WI38 (cell line): ENCODE data around the gene LDB2.

Experiments used
- H3K4me3 ChIP-seq: 2 replicates; pipeline ENCODE4 v1.5.1; 2011; ENCODE audit warnings: low read depth, mild to moderate bottlenecking, control low read depth, low read length
- TF ChIP-seq, protein P1 (sequence below): IDR thresholded peaks from 2 replicates; pipeline ENCODE4 v1.5.1; 2012; ENCODE audit warnings: low read depth, mild to moderate bottlenecking, control low read depth, low read length

Gene LDB2

DNA sequence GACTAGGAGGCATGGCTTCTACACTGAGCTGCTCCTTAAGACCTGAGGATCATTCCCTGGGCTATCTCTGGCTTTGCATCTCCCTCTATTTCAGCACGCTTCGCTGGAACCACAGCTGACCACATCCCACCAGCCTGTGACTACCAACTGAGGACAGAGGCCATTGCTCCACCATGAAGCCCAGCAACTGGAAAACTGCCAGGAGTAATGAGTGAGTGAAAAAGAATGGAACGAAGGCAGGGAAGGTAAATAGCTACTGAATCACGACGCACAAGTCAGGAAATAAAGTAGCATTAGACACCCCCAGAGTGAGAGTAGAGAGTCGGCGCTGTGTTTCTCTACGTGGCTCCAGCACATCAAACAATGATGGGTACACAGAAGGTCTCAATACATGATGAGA is 314.7 kb downstream of the LDB2 start:
- TF ChIP-seq, protein P1, sequence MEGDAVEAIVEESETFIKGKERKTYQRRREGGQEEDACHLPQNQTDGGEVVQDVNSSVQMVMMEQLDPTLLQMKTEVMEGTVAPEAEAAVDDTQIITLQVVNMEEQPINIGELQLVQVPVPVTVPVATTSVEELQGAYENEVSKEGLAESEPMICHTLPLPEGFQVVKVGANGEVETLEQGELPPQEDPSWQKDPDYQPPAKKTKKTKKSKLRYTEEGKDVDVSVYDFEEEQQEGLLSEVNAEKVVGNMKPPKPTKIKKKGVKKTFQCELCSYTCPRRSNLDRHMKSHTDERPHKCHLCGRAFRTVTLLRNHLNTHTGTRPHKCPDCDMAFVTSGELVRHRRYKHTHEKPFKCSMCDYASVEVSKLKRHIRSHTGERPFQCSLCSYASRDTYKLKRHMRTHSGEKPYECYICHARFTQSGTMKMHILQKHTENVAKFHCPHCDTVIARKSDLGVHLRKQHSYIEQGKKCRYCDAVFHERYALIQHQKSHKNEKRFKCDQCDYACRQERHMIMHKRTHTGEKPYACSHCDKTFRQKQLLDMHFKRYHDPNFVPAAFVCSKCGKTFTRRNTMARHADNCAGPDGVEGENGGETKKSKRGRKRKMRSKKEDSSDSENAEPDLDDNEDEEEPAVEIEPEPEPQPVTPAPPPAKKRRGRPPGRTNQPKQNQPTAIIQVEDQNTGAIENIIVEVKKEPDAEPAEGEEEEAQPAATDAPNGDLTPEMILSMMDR = no peak

DNA sequence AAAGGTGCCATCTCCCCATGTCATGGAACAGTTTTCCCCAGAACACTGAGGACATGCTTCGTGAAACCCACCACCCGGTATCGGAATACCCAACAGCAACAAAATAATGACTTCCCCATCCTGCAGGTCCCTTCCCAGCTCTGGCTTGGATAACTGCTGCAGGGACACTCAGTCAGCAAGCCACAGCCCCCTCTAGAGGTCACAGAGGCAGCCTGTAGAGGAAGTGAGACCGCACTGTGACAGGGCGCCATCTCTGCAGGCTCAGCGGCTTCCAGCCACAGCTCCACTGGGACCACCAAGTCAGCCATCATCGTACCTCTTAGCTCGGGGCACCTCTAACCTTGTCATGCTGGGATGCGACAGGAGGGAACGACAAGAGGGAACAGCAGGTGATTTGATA is 315.9 kb downstream of the LDB2 start:
- H3K4me3 ChIP-seq = no peak overlapping the region
- TF ChIP-seq, protein P1 = no peak

More for the DNA sequence above, 314.7 kb downstream of the LDB2 start:
- no peak overlapping the region for H3K4me3 ChIP-seq

DNA sequence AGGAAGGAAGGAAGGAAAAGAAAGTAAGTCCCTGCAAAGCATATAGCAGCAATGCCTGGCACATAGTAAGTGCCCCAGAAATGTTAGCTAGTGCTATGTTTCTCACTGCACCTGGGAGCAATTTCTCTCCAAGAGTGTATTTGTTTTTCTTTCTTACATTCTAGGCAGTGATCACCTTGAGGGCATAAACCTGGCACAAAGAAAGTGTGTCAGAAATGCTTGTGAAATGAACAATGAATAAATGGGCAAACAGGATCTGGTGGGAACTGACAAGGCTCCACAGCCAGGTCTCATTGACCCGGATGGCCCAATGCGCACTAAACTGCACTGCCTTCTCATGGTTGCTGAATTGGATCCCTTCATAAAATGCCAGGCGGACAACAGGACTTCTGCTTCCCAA is 316.4 kb downstream of the LDB2 start:
- no peak overlapping the region for H3K4me3 ChIP-seq
- TF ChIP-seq, protein P1 = no peak

DNA sequence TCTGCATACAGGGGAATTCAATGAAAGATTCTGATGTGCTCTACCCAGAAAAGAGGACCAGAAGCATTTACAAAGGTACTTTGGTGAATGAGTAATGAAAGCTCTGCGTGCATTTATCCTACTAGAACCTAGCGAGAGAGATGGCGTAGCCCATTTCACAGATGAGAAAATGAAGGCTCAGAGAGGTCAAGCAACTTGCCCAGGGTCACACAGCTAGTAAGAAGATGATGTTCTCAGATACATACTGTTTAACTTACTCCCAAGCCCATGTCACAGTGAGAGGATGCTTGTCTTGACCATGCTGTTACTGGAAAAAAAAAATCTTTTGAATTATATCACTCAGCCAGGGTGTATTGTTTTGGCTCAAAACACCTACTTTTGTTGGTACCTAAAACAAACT is 317.3 kb downstream of the LDB2 start:
- TF ChIP-seq, protein P1 = no peak
- no peak overlapping the region for H3K4me3 ChIP-seq

DNA sequence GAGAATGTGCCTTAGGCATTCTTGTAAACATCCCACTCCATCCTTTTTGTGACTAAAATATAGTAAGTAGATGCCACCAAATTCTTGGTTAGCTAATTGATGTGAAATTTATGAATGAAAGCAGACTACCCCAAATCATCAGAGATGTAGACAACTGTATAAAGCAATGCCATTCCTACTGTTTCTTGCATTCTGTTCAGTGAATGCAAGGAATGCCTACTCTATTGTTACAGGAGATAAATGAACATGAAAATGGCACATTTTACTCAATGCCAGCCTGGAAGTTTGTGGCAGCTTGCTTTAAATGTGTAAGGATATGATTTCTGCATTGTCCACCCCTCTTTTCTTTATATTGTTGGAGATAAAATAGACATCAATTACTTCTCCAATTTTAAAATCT is 317.9 kb downstream of the LDB2 start:
- no peak overlapping the region for H3K4me3 ChIP-seq
- TF ChIP-seq, protein P1 = no peak

DNA sequence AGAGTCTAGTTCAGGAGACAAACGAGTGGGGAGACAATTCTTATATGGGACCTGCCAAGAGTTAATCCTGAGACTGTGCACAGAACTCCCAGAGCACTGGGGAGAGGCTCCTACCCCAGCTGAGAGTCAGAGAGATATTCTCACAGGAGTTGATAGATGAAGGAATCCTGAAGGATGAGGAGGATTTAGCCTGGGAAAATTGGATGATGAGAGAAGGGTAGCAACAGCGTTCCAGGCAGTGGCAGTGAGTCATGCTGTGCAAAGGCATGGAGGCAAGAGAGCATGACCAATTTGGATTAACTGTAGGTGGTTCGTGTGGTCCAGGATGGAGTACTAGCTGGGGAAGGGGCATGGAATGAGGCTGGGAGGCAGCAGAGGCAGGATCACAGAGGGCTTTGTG is 318.6 kb downstream of the LDB2 start:
- TF ChIP-seq, protein P1 = no peak

DNA sequence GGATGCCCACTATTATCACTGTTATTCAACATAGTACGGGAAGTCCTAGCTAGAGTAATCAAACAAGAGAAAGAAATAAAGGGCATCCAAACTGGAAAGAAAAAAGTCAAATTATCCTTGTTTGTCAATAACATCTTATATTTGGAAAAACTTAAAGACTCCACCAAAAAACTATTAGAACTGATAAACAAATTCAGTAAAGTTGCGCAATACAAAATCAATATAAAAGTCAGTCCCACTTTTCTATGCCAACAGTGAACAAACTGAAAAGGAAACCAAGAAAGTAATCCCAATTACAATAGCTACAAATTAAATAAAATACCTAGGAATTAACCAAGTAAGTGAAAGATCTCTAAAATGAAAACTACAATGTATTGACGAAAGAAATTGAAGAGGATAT is 321.3 kb downstream of the LDB2 start:
- H3K4me3 ChIP-seq = no peak overlapping the region
- TF ChIP-seq, protein P1 = no peak

More for the DNA sequence above, 318.6 kb downstream of the LDB2 start:
- no peak overlapping the region for H3K4me3 ChIP-seq
